Measurements from ENCODE around the gene TUBB4A. TPM values are rescaled to one million over a fixed set of nuclear protein-coding genes. Genes with fewer than 3 reads are reported as not detected.
"Not testable (repeated sequence)": the region's sequence is repeated elsewhere in the genome, so short reads cannot be mapped to it uniquely, and the experiment has no call there.

Gene TUBB4A
- total RNA-seq = 0.18 TPM
- 1 to 10 TPM in 1 of 8 donors, under 1 TPM in 7; 0.41 to 1.4 (median 0.54) TPM for polyA plus RNA-seq (ENCODE audit: insufficient read depth in 1 of 8, insufficient read length in 8 of 8, low replicate concordance in 1 of 8)
- long read RNA-seq, donor 1 = 0 reads
- long read RNA-seq, donor 2 = 0 reads
- long read RNA-seq, donor 3, partial matches to known transcripts = 0 of 2 reads
- long read RNA-seq, donor 3, other reads (novel, unspliced or antisense) = 0 of 2 reads
- long read RNA-seq, donor 4 = 0 reads
- long read RNA-seq, donor 5 = 0 reads
- long read RNA-seq, donor 6 = 0 reads
- long read RNA-seq, donor 7 = 0 reads
- long read RNA-seq, donor 8 = 0 reads
- long read RNA-seq, donor 9, partial matches to known transcripts = 0 of 1 reads
- long read RNA-seq, donor 9, other reads (novel, unspliced or antisense) = 0 of 1 reads
- long read RNA-seq, donor 10 = 0 reads
- long read RNA-seq, donor 11 = 0 reads

DNA sequence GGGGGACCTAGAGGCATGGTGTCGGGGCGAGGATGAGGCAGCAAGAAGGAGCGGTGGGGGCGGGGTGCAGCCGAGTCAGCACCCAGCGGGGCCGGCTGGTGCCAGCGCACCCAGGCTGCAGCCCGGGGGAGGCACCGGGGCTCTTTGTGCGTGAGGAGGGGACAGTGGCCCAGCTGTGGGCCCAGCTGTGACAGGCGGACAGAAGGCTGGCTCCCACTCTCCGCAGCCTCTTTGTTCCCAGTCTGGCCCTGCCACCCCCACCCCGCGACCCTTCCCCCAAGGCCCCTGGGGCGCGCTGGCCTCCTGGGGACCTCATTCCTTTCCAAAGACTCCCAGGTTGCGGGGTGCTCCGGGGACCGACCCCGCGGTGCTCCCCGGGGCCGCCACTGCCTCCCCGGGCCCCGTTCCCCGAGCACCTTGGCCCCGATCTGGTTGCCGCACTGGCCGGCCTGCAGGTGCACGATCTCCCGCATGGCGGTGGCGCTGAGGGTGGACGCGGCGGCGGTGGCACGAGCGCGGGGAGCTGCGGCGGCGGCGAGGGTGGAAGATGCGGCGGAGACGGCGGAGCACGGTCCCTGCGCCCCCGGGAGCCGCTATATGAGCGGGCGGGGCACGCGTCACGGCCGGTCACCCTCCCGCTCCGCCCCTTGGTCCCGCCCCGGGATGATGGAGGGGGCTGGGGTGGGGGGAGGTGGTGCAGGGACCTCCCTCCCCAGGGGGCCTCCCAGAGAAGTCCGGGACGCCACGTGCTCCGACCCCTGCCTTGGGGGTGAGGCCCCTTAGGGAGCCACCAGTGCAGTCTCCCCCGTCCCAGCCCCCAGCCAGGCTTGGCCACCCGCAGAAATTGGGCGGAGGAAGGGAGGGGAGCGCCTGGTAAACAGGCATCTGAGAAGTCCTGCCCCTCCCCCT is at the start of gene TUBB4A:
Gene TUBB4A (minus strand): TSS at position 570 of the 909 bp plus-strand sequence. CDS start 97 bp downstream, at position 473.
- peak within 1 kb of the TSS; percentile 15 for H3K4me3 ChIP-seq (ENCODE audit: low read length)
- no peaks in the 10 kb centered on the region for H3K9me3 ChIP-seq (replicated peaks; ENCODE audit: control insufficient read depth, low read depth, low read length)
- H3K36me3 ChIP-seq (ENCODE audit: control insufficient read depth, insufficient read depth, low read length) = no peaks in the 10 kb centered on the region
- H3K27me3 ChIP-seq (ENCODE audit: control insufficient read depth, insufficient read depth, low read length) = peaks cover 50% of the 10 kb centered on the region
- DNase-seq = no peak
- WGBS (ENCODE audit: insufficient coverage) = under 1% methylated on average over 59 of the region's 71 CpGs
- no peak within 1 kb of the TSS for H3K27ac ChIP-seq (ENCODE audit: low read length)
- peaks cover 8% of the 10 kb centered on the region for H3K4me1 ChIP-seq (ENCODE audit: control insufficient read depth, insufficient read depth, low read length)

DNA sequence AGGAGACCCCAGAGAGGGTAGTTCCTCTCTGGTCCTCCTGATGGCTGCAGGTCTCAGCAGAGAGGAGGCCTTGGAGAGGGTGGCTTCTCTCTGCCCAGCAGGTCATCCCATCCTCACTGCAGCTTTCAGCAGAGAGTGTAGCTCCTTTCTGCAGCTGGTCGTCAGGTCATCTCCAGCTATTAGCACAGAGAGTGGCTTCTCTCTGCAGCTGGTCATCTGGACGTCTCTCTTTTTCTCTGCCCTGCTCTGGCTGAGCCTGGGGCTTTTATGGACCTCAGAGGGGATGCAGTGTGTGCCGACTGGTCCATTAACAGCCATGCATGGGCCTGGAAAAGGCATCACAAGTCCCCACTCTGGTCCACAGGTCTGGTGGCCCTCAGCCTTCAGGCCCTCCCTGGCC is 49.0 kb upstream of the TUBB4A start:
- H3K4me3 ChIP-seq (ENCODE audit: low read length) = no peak overlapping the region
- no peak for DNase-seq
- H3K4me1 ChIP-seq (ENCODE audit: control insufficient read depth, insufficient read depth, low read length) = peaks cover 3% of the 10 kb centered on the region
- 74% methylated on average over 3 of the region's 3 CpGs for WGBS (ENCODE audit: insufficient coverage)
- H3K36me3 ChIP-seq (ENCODE audit: control insufficient read depth, insufficient read depth, low read length) = no peaks in the 10 kb centered on the region
- peaks cover 3% of the 10 kb centered on the region for H3K27me3 ChIP-seq (ENCODE audit: control insufficient read depth, insufficient read depth, low read length)
- no peaks in the 10 kb centered on the region for H3K9me3 ChIP-seq (replicated peaks; ENCODE audit: control insufficient read depth, low read depth, low read length)
- H3K27ac ChIP-seq (ENCODE audit: low read length) = no peak overlapping the region

DNA sequence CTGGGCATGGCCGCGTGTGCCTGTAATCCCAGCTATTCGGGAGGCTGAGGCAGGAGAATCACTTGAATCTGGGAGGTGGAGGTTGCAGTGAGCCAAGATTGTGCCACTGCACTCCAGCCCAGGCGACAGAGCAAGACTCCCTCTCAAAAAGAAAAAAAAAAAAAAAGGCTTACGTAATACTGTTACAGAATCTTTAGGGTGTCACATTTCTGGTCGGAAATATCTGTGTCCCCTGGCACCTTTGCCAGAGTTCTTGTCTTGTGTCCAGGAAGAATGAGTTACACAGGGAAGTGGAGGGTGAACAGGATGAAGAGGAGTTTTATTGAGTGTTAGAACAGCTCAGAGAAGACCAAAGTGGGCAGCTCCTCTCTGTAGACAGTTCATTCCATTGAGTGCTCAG is 48.6 kb upstream of the TUBB4A start:
- WGBS (ENCODE audit: insufficient coverage) = 29% methylated on average over 1 of the region's 6 CpGs
- not testable (repeated sequence) for DNase-seq; H3K4me3 ChIP-seq (ENCODE audit: low read length); H3K27me3 ChIP-seq (ENCODE audit: control insufficient read depth, insufficient read depth, low read length); H3K9me3 ChIP-seq (replicated peaks; ENCODE audit: control insufficient read depth, low read depth, low read length); H3K27ac ChIP-seq (ENCODE audit: low read length); H3K4me1 ChIP-seq (ENCODE audit: control insufficient read depth, insufficient read depth, low read length); H3K36me3 ChIP-seq (ENCODE audit: control insufficient read depth, insufficient read depth, low read length)

GRCh38 chr19:6543866-6544347 is 41.8 kb upstream of the TUBB4A start:
- no peaks in the 10 kb centered on the region for H3K4me1 ChIP-seq (ENCODE audit: control insufficient read depth, insufficient read depth, low read length)
- no peak for DNase-seq
- no peak overlapping the region for H3K27ac ChIP-seq (ENCODE audit: low read length)
- no peaks in the 10 kb centered on the region for H3K36me3 ChIP-seq (ENCODE audit: control insufficient read depth, insufficient read depth, low read length)
- no CpG with 5 or more reads among the region's 11 CpGs for WGBS (ENCODE audit: insufficient coverage)
- H3K27me3 ChIP-seq (ENCODE audit: control insufficient read depth, insufficient read depth, low read length) = no peaks in the 10 kb centered on the region
- H3K4me3 ChIP-seq (ENCODE audit: low read length) = no peak overlapping the region
- H3K9me3 ChIP-seq (replicated peaks; ENCODE audit: control insufficient read depth, low read depth, low read length) = no peaks in the 10 kb centered on the region

DNA sequence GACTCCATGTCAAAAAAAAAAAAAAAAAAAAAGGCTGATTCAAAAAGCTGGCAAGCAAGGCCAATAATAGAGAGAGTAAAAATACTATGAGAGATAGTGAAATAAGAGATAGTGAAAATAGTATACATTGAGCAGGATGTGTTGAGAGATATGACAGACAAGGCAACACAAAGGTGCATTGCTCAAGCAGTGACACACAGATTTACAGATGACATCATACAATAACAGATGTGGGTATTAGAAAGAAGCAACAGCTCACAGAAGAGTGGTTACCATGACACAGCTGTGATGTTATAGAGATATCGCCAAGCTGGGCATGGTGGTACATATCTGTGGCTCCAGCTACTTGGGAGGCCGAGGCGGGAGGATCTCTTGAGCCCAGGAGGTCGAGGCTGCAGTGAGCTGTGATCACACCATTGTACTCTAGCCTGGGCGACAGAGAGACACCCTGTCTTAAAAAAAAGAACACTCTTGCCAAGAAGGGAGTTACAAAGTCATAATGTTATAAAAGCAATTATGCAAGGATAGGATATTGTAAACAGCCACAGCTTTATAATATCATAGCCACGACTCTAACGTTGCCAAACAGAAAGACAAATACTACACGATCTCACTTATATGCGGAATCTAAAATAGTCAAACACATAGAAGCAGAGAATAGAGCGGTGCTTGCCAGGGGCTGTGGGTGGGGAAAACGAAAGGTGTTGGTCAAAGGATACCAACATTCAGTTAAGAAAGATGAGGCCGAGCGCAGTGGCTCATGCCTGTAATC is 39.0 kb upstream of the TUBB4A start:
- Histone ChIP-seq H3K4me3 (ENCODE audit: low read length) (no peak overlapping the region), H3K36me3 (ENCODE audit: control insufficient read depth, insufficient read depth, low read length) (no peaks in the 10 kb centered on the region)
- 86% methylated on average over 2 of the region's 13 CpGs for WGBS (ENCODE audit: insufficient coverage)

GRCh38 chr19:6539514-6539913 is 37.4 kb upstream of the TUBB4A start:
- H3K27me3 ChIP-seq (ENCODE audit: control insufficient read depth, insufficient read depth, low read length) = peaks cover 5% of the 10 kb centered on the region

More for the DNA sequence above, 39.0 kb upstream of the TUBB4A start:
- H3K27me3 ChIP-seq (ENCODE audit: control insufficient read depth, insufficient read depth, low read length) = no peaks in the 10 kb centered on the region
- DNase-seq = no peak
- no peaks in the 10 kb centered on the region for H3K4me1 ChIP-seq (ENCODE audit: control insufficient read depth, insufficient read depth, low read length)
- no peaks in the 10 kb centered on the region for H3K9me3 ChIP-seq (replicated peaks; ENCODE audit: control insufficient read depth, low read depth, low read length)
- no peak overlapping the region for H3K27ac ChIP-seq (ENCODE audit: low read length)

GRCh38 chr19:6535558-6536137 is 33.5 kb upstream of the TUBB4A start:
- peaks cover 32% of the 10 kb centered on the region for H3K27me3 ChIP-seq (ENCODE audit: control insufficient read depth, insufficient read depth, low read length)
- no peak for DNase-seq
- H3K36me3 ChIP-seq (ENCODE audit: control insufficient read depth, insufficient read depth, low read length) = no peaks in the 10 kb centered on the region
- 94% methylated on average over 5 of the region's 10 CpGs for WGBS (ENCODE audit: insufficient coverage)
- peaks cover 18% of the 10 kb centered on the region for H3K4me1 ChIP-seq (ENCODE audit: control insufficient read depth, insufficient read depth, low read length)
- no peak overlapping the region for H3K4me3 ChIP-seq (ENCODE audit: low read length)
- no peak overlapping the region for H3K27ac ChIP-seq (ENCODE audit: low read length)
- H3K9me3 ChIP-seq (replicated peaks; ENCODE audit: control insufficient read depth, low read depth, low read length) = no peaks in the 10 kb centered on the region

More at GRCh38 chr19:6539514-6539913, 37.4 kb upstream of the TUBB4A start:
- H3K36me3 ChIP-seq (ENCODE audit: control insufficient read depth, insufficient read depth, low read length) = no peaks in the 10 kb centered on the region
- DNase-seq = no peak
- H3K4me3 ChIP-seq (ENCODE audit: low read length) = no peak overlapping the region
- no peaks in the 10 kb centered on the region for H3K4me1 ChIP-seq (ENCODE audit: control insufficient read depth, insufficient read depth, low read length)
- WGBS (ENCODE audit: insufficient coverage) = no CpG with 5 or more reads among the region's 6 CpGs
- no peak overlapping the region for H3K27ac ChIP-seq (ENCODE audit: low read length)
- no peaks in the 10 kb centered on the region for H3K9me3 ChIP-seq (replicated peaks; ENCODE audit: control insufficient read depth, low read depth, low read length)

- no peaks in the 10 kb centered on the region for H3K36me3 ChIP-seq (ENCODE audit: control insufficient read depth, insufficient read depth, low read length)
- H3K4me3 ChIP-seq (ENCODE audit: low read length) = no peak overlapping the region
- H3K4me1 ChIP-seq (ENCODE audit: control insufficient read depth, insufficient read depth, low read length) = peaks cover 28% of the 10 kb centered on the region
- DNase-seq = no peak
- peaks cover 32% of the 10 kb centered on the region for H3K27me3 ChIP-seq (ENCODE audit: control insufficient read depth, insufficient read depth, low read length)
- 51% methylated on average over 38 of the region's 40 CpGs for WGBS (ENCODE audit: insufficient coverage)
- no peaks in the 10 kb centered on the region for H3K9me3 ChIP-seq (replicated peaks; ENCODE audit: control insufficient read depth, low read depth, low read length)
- no peak overlapping the region for H3K27ac ChIP-seq (ENCODE audit: low read length)
Observed at GRCh38 chr19:6534451-6535093, 32.5 kb upstream of the TUBB4A start.

DNA sequence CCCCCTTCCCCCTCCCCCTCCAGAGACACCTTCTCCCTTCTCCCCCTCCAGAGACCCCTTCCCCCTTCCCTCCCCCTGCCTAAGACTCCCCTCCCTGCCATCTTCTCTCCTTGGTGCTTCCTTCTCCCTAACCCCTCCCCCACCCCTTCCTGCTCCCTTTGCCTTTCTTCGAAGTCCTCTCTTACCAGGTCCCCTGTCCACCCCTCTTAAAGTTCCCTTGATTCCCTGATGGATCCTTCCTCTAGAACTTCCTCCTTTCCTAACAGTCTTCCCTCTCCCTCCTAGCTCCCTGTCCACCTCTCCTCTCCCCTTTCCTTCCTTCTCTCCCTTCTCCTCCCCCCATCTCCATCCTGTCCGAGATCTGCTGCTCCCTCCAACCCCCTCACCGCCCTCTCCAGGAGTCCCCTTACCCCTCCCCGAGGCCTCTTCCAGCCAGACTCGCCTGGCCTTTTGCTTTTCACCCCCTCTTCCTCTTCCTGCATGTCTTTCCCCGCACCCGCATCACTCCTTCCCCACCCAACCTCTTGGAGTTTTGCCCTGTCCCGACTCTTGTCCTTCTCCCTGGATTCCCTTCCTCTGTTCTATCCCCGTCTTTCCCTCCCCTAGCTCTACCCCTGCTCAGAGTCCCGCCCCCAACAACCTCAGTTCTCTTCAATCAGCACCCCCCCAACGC is 31.8 kb upstream of the TUBB4A start:
- H3K9me3 ChIP-seq (replicated peaks; ENCODE audit: control insufficient read depth, low read depth, low read length) = no peaks in the 10 kb centered on the region
- DNase-seq = no peak
- peaks cover 34% of the 10 kb centered on the region for H3K4me1 ChIP-seq (ENCODE audit: control insufficient read depth, insufficient read depth, low read length)
- no peaks in the 10 kb centered on the region for H3K36me3 ChIP-seq (ENCODE audit: control insufficient read depth, insufficient read depth, low read length)
- 10% methylated on average over 9 of the region's 11 CpGs for WGBS (ENCODE audit: insufficient coverage)
- peaks cover 32% of the 10 kb centered on the region for H3K27me3 ChIP-seq (ENCODE audit: control insufficient read depth, insufficient read depth, low read length)
- no peak overlapping the region for H3K27ac ChIP-seq (ENCODE audit: low read length)
- H3K4me3 ChIP-seq (ENCODE audit: low read length) = no peak overlapping the region

Data from muscle of leg (tissue), 16 donors.